H54 (cell line): ENCODE data around the gene CPAMD8.

Source experiments
- DNase-seq: peaks from one replicate; pipeline ENCODE4 v3.0.0; 2011; ENCODE audit warnings: low spot score, mixed read lengths; ENCODE audit not compliant: insufficient read length
- FAIRE-seq: peaks from 3 replicates; lab custom pipeline; 2011; peaks lifted over from hg19 to GRCh38; lab: Jason Lieb, UNC
- POLR2A ChIP-seq: IDR thresholded peaks from 2 replicates; pipeline ENCODE4 v1.6.1; 2011; ENCODE audit warnings: low read depth, mild to moderate bottlenecking, low read length

The CPAMD8 gene

GRCh38 chr19:16919496-16919895, 107.1 kb downstream of the CPAMD8 start:
- no peak for TF ChIP-seq POLR2A
- DNase-seq (no peak), FAIRE-seq (no peak)

GRCh38 chr19:16917401-16917800, 109.2 kb downstream of the CPAMD8 start:
- no peak for FAIRE-seq
- DNase-seq: no peak
- no peak for TF ChIP-seq POLR2A

DNA sequence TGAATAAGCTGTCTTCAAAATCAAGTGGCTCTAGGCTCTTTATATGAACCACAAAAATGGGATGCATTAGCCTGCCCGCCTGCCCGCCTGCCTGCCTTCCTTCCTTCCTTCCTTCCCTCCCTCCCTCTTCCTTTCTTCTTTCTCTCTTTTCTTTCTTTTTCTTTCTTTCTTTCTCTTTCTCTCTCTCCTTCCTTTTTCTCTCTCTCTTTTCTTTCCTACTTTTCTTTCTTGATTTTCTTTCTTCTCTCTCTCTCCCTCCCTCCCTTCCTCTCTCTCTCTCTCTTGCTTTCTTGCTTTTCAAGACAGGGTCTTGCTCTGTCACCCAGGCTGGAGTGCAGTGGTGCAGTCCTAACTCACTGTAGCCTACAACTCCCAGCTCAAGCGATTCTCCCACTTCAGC, 110.9 kb downstream of the CPAMD8 start:
- DNase-seq: no peak
- no peak for FAIRE-seq
- no peak for TF ChIP-seq POLR2A

GRCh38 chr19:16915135-16915534, 111.5 kb downstream of the CPAMD8 start:
- TF ChIP-seq POLR2A: no peak
- FAIRE-seq (no peak), DNase-seq (no peak)

DNA sequence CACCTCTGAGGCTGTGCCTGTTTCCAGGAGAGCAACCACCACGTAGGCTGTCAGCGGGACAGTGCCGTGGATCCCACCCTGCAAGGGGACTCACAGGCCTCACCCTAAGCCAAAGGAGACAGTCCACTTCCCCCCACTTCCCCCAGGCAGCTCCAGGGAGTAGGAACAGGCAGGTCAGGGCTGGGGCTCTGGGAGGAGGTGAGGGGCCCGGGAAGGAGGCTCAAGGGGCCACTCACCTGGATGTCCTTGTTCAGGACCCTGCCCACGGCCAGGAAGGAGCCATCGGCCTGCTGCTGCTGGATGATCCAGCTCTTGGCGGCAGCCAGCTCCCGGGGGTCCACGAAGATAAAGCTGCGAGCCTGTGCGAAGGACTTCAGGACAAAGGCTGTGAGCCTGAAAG, 112.2 kb downstream of the CPAMD8 start:
- FAIRE-seq (no peak), DNase-seq (no peak)
- no peak for TF ChIP-seq POLR2A

DNA sequence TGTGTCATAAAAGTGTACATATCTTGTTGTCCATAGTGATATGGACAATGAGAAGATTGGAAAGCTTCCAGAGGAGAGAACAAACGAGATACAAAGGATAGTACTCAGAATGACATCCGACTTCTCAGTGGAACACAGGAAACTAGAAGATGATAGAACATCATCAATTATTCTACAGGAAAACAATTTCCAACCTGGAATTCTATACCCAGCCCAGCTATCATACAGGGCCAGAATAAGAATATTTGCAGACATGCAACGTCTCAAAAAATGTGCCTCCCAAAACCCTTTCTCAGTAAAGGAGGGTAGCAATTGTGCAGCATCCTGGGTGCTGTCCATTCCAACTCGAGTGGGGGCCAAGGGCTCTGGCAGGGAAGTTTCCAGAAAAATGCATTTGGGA, 113.8 kb downstream of the CPAMD8 start:
- DNase-seq (no peak), FAIRE-seq (no peak)
- no peak for TF ChIP-seq POLR2A

- no peak for DNase-seq
- FAIRE-seq: no peak
- TF ChIP-seq POLR2A: no peak
Observed at GRCh38 chr19:16911046-16911445, 115.6 kb downstream of the CPAMD8 start.

DNA sequence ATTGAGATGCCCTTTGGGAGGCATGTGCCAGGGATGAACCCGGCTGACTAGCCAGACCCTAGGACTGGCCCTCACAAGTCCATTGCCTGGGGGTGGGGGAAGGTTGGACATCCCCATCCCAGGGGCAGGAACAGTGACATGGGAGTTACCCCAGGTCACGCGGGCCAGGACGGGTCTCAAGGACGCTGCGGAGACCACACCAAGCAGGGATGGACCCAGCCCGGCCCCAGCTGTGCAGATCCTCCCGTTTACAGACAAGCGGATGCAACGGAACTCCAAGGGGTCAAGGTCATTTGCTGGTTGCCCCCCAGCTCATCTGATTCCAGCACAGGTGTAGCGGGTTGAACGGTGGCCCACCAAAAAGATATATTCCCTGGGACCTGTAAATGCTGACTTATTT, 117.9 kb downstream of the CPAMD8 start:
- no peak for TF ChIP-seq POLR2A
- FAIRE-seq: no peak

DNA sequence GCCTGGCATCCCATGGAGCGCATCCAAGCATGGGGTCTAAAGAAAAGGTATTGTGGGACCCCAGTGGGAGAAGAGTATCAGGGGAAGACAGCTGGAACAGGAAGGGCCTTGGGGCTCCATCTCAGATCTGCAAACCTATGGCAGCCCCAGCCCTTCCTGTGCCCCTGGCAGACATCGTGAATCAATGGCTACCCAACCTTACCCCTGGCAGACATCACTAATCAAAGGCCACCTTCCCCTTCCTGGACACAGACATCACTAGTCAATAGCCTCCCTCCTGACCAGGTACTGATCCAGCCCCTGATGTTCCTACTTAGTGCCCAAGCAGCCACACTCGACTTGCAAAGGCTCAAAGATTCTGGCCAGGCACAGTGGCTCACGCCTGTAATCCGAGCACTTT, 122.0 kb downstream of the CPAMD8 start:
- DNase-seq (no peak), FAIRE-seq (no peak)
- TF ChIP-seq POLR2A: no peak

More for the DNA sequence above, 117.9 kb downstream of the CPAMD8 start:
- DNase-seq: no peak

- FAIRE-seq: no peak
- no peak for DNase-seq
Observed at GRCh38 chr19:16903347-16903746, 123.3 kb downstream of the CPAMD8 start.

GRCh38 chr19:16902545-16902944, 124.1 kb downstream of the CPAMD8 start:
- no peak for TF ChIP-seq POLR2A
- FAIRE-seq: no peak
- DNase-seq: no peak

More at GRCh38 chr19:16903347-16903746, 123.3 kb downstream of the CPAMD8 start:
- no peak for TF ChIP-seq POLR2A

DNA sequence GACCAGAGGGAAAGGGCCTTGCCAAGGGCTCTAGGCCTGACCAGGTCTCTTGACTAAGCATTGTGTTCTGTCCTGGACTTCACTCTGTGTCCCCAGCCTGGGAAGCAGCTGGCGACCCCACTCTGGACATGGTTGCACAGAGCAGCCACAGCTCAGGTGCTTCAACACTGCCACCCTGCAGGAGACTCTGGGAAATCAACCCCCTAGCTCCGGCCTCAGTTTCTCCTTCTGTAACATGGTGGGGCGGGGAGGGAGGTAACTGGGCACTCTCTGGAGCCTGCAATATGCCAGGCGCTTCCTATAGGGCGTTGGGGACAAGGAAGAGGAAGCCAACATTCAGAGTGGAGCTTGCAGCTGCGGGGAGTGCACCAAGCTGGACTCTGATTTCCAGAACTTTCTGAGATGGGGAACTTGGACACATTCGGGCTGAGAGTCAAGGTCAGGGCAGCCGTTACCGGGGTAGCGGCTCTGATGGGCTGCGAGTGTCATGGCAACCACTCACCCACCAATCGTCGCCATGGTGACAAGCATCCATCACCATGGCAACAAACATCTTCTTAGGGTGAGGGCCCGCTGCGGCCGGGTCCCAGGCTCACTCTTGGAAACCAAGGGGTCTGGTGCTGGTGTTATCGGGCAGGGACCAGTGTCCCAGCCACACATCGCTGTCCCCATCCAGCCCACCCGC, 125.0 kb downstream of the CPAMD8 start:
- TF ChIP-seq POLR2A: no peak
- DNase-seq: no peak
- no peak for FAIRE-seq

- TF ChIP-seq POLR2A: no peak
- DNase-seq: peak; percentile 90
- FAIRE-seq: no peak
Observed at GRCh38 chr19:16899566-16900075, 127.0 kb downstream of the CPAMD8 start.

GRCh38 chr19:16898361-16899015, 128.1 kb downstream of the CPAMD8 start:
- FAIRE-seq (no peak), DNase-seq (no peak)
- TF ChIP-seq POLR2A: no peak

- no peak for TF ChIP-seq POLR2A
- DNase-seq (no peak), FAIRE-seq (no peak)
Observed at GRCh38 chr19:16897856-16898161, 128.8 kb downstream of the CPAMD8 start.
